ENCODE results near the gene BMP5. TPM values are rescaled to one million over a fixed set of nuclear protein-coding genes. Genes with fewer than 3 reads are reported as not detected.

The BMP5 gene
- total and polyA plus RNA-seq, 2 experiments from 2014 or later = 123 to 127 TPM

DNA sequence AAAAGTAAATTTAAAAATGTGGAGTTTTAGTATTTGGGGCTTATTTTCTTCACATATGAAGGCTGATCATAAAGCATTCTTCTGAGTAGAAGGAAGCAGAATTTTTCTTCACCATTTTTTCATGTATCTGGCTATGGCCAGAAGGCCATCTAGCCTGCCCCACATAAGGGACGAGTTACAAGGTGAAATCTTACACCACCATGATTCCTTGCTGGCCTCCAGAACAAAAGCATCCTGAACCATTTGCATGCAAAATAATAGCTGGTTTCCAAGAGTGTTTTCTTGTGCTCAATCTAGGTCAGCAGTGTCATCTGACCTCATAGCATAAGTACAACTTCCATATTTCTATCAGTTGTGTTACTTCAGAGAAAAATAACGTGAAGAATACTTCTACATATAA, 93.1 kb downstream of the BMP5 start:
- Histone ChIP-seq H3K9me3 (ENCODE audit: low read depth) (no peaks in the 10 kb centered on the region), H3K4me3 (no peak overlapping the region), H3K27me3 (no peaks in the 10 kb centered on the region), H3K4me1 (ENCODE audit: low read depth) (peaks cover under 1% of the 10 kb centered on the region), H3K27ac (peak overlapping the region; percentile 31), H3K36me3 (peaks cover 16% of the 10 kb centered on the region)
- no peak for DNase-seq (ENCODE audit: low read depth in 1 of 2, low spot score in 1 of 2)
- TF ChIP-seq CTCF (IDR thresholded peaks at IDR 0.05; ENCODE audit: low read depth, low read length) = no peak

GRCh38 chr6:55778705-55779104, 96.7 kb downstream of the BMP5 start:
- no peak for DNase-seq (ENCODE audit: low read depth in 1 of 2, low spot score in 1 of 2)
- Histone ChIP-seq H3K9me3 (ENCODE audit: low read depth) (no peaks in the 10 kb centered on the region), H3K4me3 (no peak overlapping the region), H3K4me1 (ENCODE audit: low read depth) (peaks cover 7% of the 10 kb centered on the region), H3K27ac (no peak overlapping the region), H3K27me3 (no peaks in the 10 kb centered on the region), H3K36me3 (peaks cover 15% of the 10 kb centered on the region)
- TF ChIP-seq CTCF (IDR thresholded peaks at IDR 0.05; ENCODE audit: low read depth, low read length) = no peak

DNA sequence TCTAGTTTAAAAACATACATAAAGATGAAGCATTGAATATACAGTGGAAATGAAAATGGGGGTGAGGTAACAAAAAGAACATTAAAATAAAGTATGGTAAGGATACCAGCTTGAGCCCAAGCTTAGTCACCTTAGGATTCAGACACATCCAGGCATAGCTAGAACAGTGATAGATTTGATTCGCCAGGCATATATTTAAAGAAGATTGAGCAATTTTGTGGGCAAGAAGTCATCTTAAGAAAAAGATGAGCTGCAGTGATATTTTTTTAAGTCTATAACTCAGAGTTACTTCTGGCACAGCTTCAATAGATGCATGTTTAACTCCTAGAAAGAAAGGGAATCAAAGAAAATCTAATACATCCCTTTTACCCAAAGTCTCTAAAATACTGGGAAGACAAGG, 97.9 kb downstream of the BMP5 start:
- Histone ChIP-seq H3K27me3 (no peaks in the 10 kb centered on the region), H3K4me1 (ENCODE audit: low read depth) (peaks cover 7% of the 10 kb centered on the region), H3K9me3 (ENCODE audit: low read depth) (no peaks in the 10 kb centered on the region), H3K27ac (peak overlapping the region; percentile 18), H3K36me3 (peaks cover 28% of the 10 kb centered on the region), H3K4me3 (no peak overlapping the region)
- peak in 1 of 2 donors; percentile 3 for DNase-seq (ENCODE audit: low read depth in 1 of 2, low spot score in 1 of 2)
- no peak for TF ChIP-seq CTCF (IDR thresholded peaks at IDR 0.05; ENCODE audit: low read depth, low read length)

GRCh38 chr6:55776113-55776512, 99.3 kb downstream of the BMP5 start:
- TF ChIP-seq CTCF (IDR thresholded peaks at IDR 0.05; ENCODE audit: low read depth, low read length) = no peak
- Histone ChIP-seq H3K27me3 (no peaks in the 10 kb centered on the region), H3K36me3 (peaks cover 40% of the 10 kb centered on the region), H3K4me3 (no peak overlapping the region), H3K9me3 (ENCODE audit: low read depth) (no peaks in the 10 kb centered on the region), H3K27ac (no peak overlapping the region), H3K4me1 (ENCODE audit: low read depth) (peaks cover 7% of the 10 kb centered on the region)
- DNase-seq (ENCODE audit: low read depth in 1 of 2, low spot score in 1 of 2) = no peak

GRCh38 chr6:55775029-55775318, 100.4 kb downstream of the BMP5 start:
- Histone ChIP-seq H3K4me1 (ENCODE audit: low read depth) (peaks cover 7% of the 10 kb centered on the region), H3K27ac (peak overlapping the region; percentile 20), H3K9me3 (ENCODE audit: low read depth) (no peaks in the 10 kb centered on the region), H3K4me3 (no peak overlapping the region), H3K36me3 (peaks cover 50% of the 10 kb centered on the region), H3K27me3 (no peaks in the 10 kb centered on the region)
- DNase-seq (ENCODE audit: low read depth in 1 of 2, low spot score in 1 of 2) = no peak
- TF ChIP-seq CTCF (IDR thresholded peaks at IDR 0.05; ENCODE audit: low read depth, low read length) = no peak
